GM12878 (cell line): Measurements from ENCODE around the gene NUAK2. TPM values are rescaled to one million over a fixed set of nuclear protein-coding genes. Genes with fewer than 3 reads are reported as not detected.
A peak's percentile ranks its signal among the peaks of the same experiment; 100 is the strongest.

Experiments used
- ATAC-seq: fragments of 200-7000 bp; cut with Tn5 transposase; 3 replicates; pipeline ENCODE4 v1.9.1; 2020; ENCODE audit warnings: mild to moderate bottlenecking, moderate library complexity
- BruUV-seq: library from RNA; stranded (reverse); fragments of 400-500 nt; replicated peaks from 2 replicates; lab custom pipeline; 2021; lab: Mats Ljungman, UMichigan
- CTCF ChIA-PET: fragments of 300-600 bp; sonication (Branson Sonifier 250); formaldehyde crosslinking; extraction: SDS; loops from one replicate; lab custom pipeline; 2021; ENCODE audit warnings: inconsistent platforms; lab: Yijun Ruan, JAX
- POLR2A ChIA-PET: fragments of 350-600 bp; formaldehyde crosslinking; extraction: SDS; loops from one replicate; lab custom pipeline; 2021; ENCODE audit warnings: inconsistent platforms; lab: Charles Lee
- RAD21 ChIA-PET: fragments of 300-600 bp; sonication (Branson Sonifier 250); formaldehyde crosslinking; loops from one replicate; lab custom pipeline; 2023; ENCODE audit warnings: antibody characterized with exemption; ENCODE audit not compliant: unreplicated experiment; lab: Charles Lee
- SMC1A ChIA-PET: fragments of 300-600 bp; sonication (Branson Sonifier 250); formaldehyde crosslinking; loops from one replicate; lab custom pipeline; 2023; ENCODE audit not compliant: unreplicated experiment, uncharacterized antibody; lab: Charles Lee
- DNase-seq: peaks from one replicate; pipeline ENCODE4 v3.0.0-alpha.2; 2011; ENCODE audit warnings: low read depth, low spot score
- FAIRE-seq: peaks from 3 replicates; lab custom pipeline; 2011; peaks lifted over from hg19 to GRCh38; lab: Jason Lieb, UNC
- H2AFZ ChIP-seq: 2 replicates; pipeline ENCODE4 v1.6.0; 2011; ENCODE audit warnings: low read depth, low read length, control low read depth; ENCODE audit not compliant: control insufficient read depth
- H3K27ac ChIP-seq: 2 replicates; pipeline ENCODE4 v1.5.1; 2011; ENCODE audit warnings: control low read depth; ENCODE audit not compliant: control insufficient read depth, insufficient read depth
- H3K27me3 ChIP-seq, 2 experiments: replicated peaks in 1 of 2; 2 replicates each; pipeline versions ENCODE4 v1.6.0 to v1.6.1; 2011; ENCODE audit warnings: low read length in 1 of 2; ENCODE audit not compliant: control insufficient read depth in 2 of 2, insufficient read depth in 2 of 2
- H3K36me3 ChIP-seq, 2 experiments: 2 replicates each; pipeline ENCODE4 v1.5.1; 2011; ENCODE audit warnings: low read length in 1 of 2; ENCODE audit not compliant: control insufficient read depth in 2 of 2, insufficient read depth in 2 of 2
- H3K4me1 ChIP-seq: 2 replicates; pipeline ENCODE4 v1.6.1; 2011; ENCODE audit warnings: mild to moderate bottlenecking, low read length, moderate library complexity, mixed read lengths; ENCODE audit not compliant: control insufficient read depth, insufficient read depth
- H3K4me2 ChIP-seq: 2 replicates; pipeline ENCODE4 v1.6.0; 2011; ENCODE audit warnings: control low read depth; ENCODE audit not compliant: control insufficient read depth, insufficient read depth
- H3K4me3 ChIP-seq: fragments of 200-600 bp; sonication (generic); 2 replicates; pipeline ENCODE4 v1.5.1; 2016
- H3K79me2 ChIP-seq: 2 replicates; pipeline ENCODE4 v1.6.0; 2011; ENCODE audit warnings: low read length; ENCODE audit not compliant: control insufficient read depth, insufficient read depth
- H3K9ac ChIP-seq: 2 replicates; pipeline ENCODE4 v1.8.0; 2011; ENCODE audit warnings: low read length, control low read depth, mixed read lengths; ENCODE audit not compliant: control insufficient read depth, insufficient read depth
- H3K9me3 ChIP-seq: replicated peaks from 3 replicates; pipeline ENCODE4 v1.5.1; 2011; ENCODE audit warnings: mild to moderate bottlenecking, low read length; ENCODE audit not compliant: control insufficient read depth, insufficient read depth
- H4K20me1 ChIP-seq: 2 replicates; pipeline ENCODE4 v1.6.0; 2011; ENCODE audit not compliant: control insufficient read depth, insufficient read depth
- BCL11A ChIP-seq: IDR thresholded peaks from 2 replicates; pipeline ENCODE4 v1.6.1; 2011; ENCODE audit warnings: low read depth, low read length
- FOXM1 ChIP-seq: IDR thresholded peaks from 2 replicates; pipeline ENCODE4 v1.6.1; 2012; ENCODE audit warnings: low read depth, mild to moderate bottlenecking, inconsistent platforms, low read length, moderate library complexity
- JUND ChIP-seq: IDR thresholded peaks from 2 replicates; pipeline ENCODE4 v1.6.1; 2012; ENCODE audit warnings: low read depth, mild to moderate bottlenecking, low read length, improper control_type of control experiment, moderate library complexity
- RBBP5 ChIP-seq: fragments of 200-600 bp; sonication (generic); conservative IDR thresholded peaks from 2 replicates; pipeline ENCODE4 v1.6.1; 2016
- RUNX3 ChIP-seq: IDR thresholded peaks from 2 replicates; pipeline ENCODE4 v1.6.1; 2012; ENCODE audit warnings: low read length, inconsistent platforms
- SMAD5 ChIP-seq: IDR thresholded peaks from 2 replicates; pipeline ENCODE4 v1.6.1; 2016; ENCODE audit warnings: antibody characterized with exemption, low read depth
- SUPT20H ChIP-seq: IDR thresholded peaks from 2 replicates; pipeline ENCODE4 v1.6.1; 2011; ENCODE audit warnings: low read depth, mild to moderate bottlenecking, low read length, moderate library complexity, borderline replicate concordance; ENCODE audit not compliant: control insufficient read depth
- ZNF217 ChIP-seq: fragments of 450-650 bp; IDR thresholded peaks from 2 replicates; pipeline ENCODE4 v1.6.1; 2017; ENCODE audit warnings: antibody characterized with exemption, mild to moderate bottlenecking
- ZNF24 ChIP-seq: fragments of 450-650 bp; IDR thresholded peaks from 2 replicates; pipeline ENCODE4 v1.6.1; 2017; ENCODE audit warnings: antibody characterized with exemption, mild to moderate bottlenecking
- WGBS: methylation state at CpG from one replicate; pipeline ENCODE4 v1.1.6; 2016; ENCODE audit warnings: low lambda C conversion rate; ENCODE audit not compliant: insufficient replicate concordance, insufficient coverage; ENCODE audit errors: missing lambda C conversion rate; 5-methylcytosine and 5-hydroxymethylcytosine counted together
- in situ Hi-C: fragments of 300-500 bp; cut with MboI; formaldehyde crosslinking; loops from 9 replicates; pipeline ENCODE4 v1.14.3; 2018; ENCODE audit warnings: mixed read lengths
- intact Hi-C: fragments of 100-400 bp; cut with micrococcal nuclease; formaldehyde crosslinking; loops from one replicate; pipeline ENCODE4 v1.14.2; 2022; ENCODE audit not compliant: unreplicated experiment
- polyA plus RNA-seq, 11 experiments: library from polyadenylated mRNA; depleted of rRNA in 4 of 11; unstranded in 6 of 11; stranded (reverse) in 5 of 11; fragments of >200 nt; fragmentation: Nextera tagmentation in 4 of 11; fragmentation: Illumina TruSeq in 1 of 11; extraction: Ambion mirVana in 4 of 11; extraction: Trizol in 1 of 11; gene quantifications; 1 replicate in 1 of 11; 2 replicates in 10 of 11; pipeline versions ENCODE4 v1.2.1 to v1.2.3, GENCODE V29; 2011 to 2016; ENCODE audit warnings: inconsistent platforms in 2 of 11, missing spikeins in 2 of 11, low read depth in 1 of 11
- total RNA-seq, 4 experiments: library from RNA; depleted of rRNA in 3 of 4; stranded (reverse); fragments of >200 nt in 3 of 4; fragmentation: Illumina TruSeq in 1 of 4; extraction: Trizol in 1 of 4; gene quantifications; 2 replicates each; pipeline versions ENCODE4 v1.2.1 to v1.2.3, GENCODE V29; 2013 to 2021
- TF ChIP-seq, protein P1 (sequence below): fragments of 450-650 bp; IDR thresholded peaks from 2 replicates; pipeline ENCODE4 v1.6.1; 2017; ENCODE audit warnings: mild to moderate bottlenecking, moderate library complexity

The NUAK2 gene
- total and polyA plus RNA-seq, 10 of the 15 experiments (the other 5 are each of a cell fraction or from before 2014, with no cell fraction given) = 0.27 to 3.0 (median 1.2) TPM

DNA sequence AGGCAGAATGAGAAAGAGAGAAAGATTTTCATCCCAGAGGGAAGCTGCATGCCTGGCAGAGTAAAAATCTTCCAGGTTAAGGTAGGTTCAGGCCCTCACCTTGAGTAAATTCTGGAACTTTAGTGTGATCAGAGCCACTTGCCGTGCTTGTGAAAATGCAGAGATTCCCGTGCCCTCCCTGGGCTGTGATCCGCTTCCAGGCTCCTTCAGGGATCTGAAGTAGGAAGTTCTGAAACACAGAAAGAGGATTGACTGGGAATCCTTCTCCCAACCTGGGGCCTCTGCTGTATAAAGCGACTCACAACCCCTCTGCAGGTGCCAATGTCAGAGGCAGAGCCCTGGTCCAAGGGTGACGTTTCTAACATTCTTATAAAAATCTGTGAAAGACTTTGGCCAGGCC, 26.6 kb downstream of the NUAK2 start:
- POLR2A ChIA-PET = interaction anchor here (1.0 to 2.2 kb wide), 8 partner anchors 9 to 30 kb away, joined by 4 to 18 read pairs (median 6); partner anchors contain the start of gene NUAK2
- 24% methylated on average over 2 of the region's 5 CpGs for WGBS
- Histone ChIP-seq H3K4me3 (no peak overlapping the region), H3K27me3 (no peaks in the 10 kb centered on the region; a peak in 1 of 4 replicates), H3K9ac (no peak overlapping the region), H3K9me3 (no peaks in the 10 kb centered on the region), H3K4me2 (no peak overlapping the region), H3K4me1 (peaks cover 6% of the 10 kb centered on the region), H2AFZ (no peak overlapping the region), H3K27ac (no peak overlapping the region), H4K20me1 (no peaks in the 10 kb centered on the region), H3K79me2 (no peaks in the 10 kb centered on the region), H3K36me3 (no peaks in the 10 kb centered on the region)
- no TSS peak for BruUV-seq
- CTCF ChIA-PET = interaction anchor here (0.7 to 59.5 kb wide), 8 partner anchors 17 to 66 kb away, joined by 3 to 2333 read pairs (median 6); no protein-coding TSS in a partner anchor
- ATAC-seq = no peak
- intact Hi-C loops = no loop called here
- in situ Hi-C loops = no loop called here
- no peak for DNase-seq
- SMC1A ChIA-PET = interaction anchor here (1.1 to 4.1 kb wide), 11 partner anchors 10 to 30 kb away, joined by 3 to 28 read pairs (median 7); partner anchors contain the start of gene NUAK2
- RAD21 ChIA-PET = interaction anchor here (0.6 to 3.2 kb wide), 9 partner anchors 9 to 64 kb away, joined by 3 to 25 read pairs (median 9); no protein-coding TSS in a partner anchor
- TF ChIP-seq RBBP5 (no peak), SUPT20H (no peak), FOXM1 (no peak), ZNF217 (no peak)
- no peak for FAIRE-seq

- Histone ChIP-seq H3K9me3 (no peaks in the 10 kb centered on the region), H3K4me2 (no peak overlapping the region), H3K27ac (no peak overlapping the region), H3K4me1 (peaks cover 6% of the 10 kb centered on the region), H3K9ac (no peak overlapping the region), H3K27me3 (no peaks in the 10 kb centered on the region; a peak in 1 of 4 replicates), H3K79me2 (no peaks in the 10 kb centered on the region), H3K4me3 (no peak overlapping the region), H4K20me1 (no peaks in the 10 kb centered on the region), H2AFZ (no peak overlapping the region), H3K36me3 (no peaks in the 10 kb centered on the region)
- in situ Hi-C loops = no loop called here
- DNase-seq = no peak
- ATAC-seq = peak; percentile 69
- intact Hi-C loops = no loop called here
- BruUV-seq = no TSS peak
- SMC1A ChIA-PET = interaction anchor here (1.1 to 4.1 kb wide), 11 partner anchors 10 to 31 kb away, joined by 3 to 28 read pairs (median 7); partner anchors contain the start of gene NUAK2
- FAIRE-seq = no peak
- POLR2A ChIA-PET = interaction anchor here (1.0 to 2.2 kb wide), 8 partner anchors 9 to 31 kb away, joined by 4 to 18 read pairs (median 6); partner anchors contain the start of gene NUAK2
- 44% methylated on average over 6 of the region's 6 CpGs for WGBS
- CTCF ChIA-PET = interaction anchor here (0.7 to 59.5 kb wide), 8 partner anchors 17 to 60 kb away, joined by 3 to 2333 read pairs (median 6); no protein-coding TSS in a partner anchor
- RAD21 ChIA-PET = interaction anchor here (0.6 to 3.2 kb wide), 9 partner anchors 8 to 64 kb away, joined by 3 to 25 read pairs (median 9); no protein-coding TSS in a partner anchor
- peak; percentile 51; the same call in 1 of the 2 replicates for TF ChIP-seq JUND
- no peak for TF ChIP-seq ZNF24
- TF ChIP-seq SMAD5 = no peak
- no peak for TF ChIP-seq BCL11A
- TF ChIP-seq, protein P1, sequence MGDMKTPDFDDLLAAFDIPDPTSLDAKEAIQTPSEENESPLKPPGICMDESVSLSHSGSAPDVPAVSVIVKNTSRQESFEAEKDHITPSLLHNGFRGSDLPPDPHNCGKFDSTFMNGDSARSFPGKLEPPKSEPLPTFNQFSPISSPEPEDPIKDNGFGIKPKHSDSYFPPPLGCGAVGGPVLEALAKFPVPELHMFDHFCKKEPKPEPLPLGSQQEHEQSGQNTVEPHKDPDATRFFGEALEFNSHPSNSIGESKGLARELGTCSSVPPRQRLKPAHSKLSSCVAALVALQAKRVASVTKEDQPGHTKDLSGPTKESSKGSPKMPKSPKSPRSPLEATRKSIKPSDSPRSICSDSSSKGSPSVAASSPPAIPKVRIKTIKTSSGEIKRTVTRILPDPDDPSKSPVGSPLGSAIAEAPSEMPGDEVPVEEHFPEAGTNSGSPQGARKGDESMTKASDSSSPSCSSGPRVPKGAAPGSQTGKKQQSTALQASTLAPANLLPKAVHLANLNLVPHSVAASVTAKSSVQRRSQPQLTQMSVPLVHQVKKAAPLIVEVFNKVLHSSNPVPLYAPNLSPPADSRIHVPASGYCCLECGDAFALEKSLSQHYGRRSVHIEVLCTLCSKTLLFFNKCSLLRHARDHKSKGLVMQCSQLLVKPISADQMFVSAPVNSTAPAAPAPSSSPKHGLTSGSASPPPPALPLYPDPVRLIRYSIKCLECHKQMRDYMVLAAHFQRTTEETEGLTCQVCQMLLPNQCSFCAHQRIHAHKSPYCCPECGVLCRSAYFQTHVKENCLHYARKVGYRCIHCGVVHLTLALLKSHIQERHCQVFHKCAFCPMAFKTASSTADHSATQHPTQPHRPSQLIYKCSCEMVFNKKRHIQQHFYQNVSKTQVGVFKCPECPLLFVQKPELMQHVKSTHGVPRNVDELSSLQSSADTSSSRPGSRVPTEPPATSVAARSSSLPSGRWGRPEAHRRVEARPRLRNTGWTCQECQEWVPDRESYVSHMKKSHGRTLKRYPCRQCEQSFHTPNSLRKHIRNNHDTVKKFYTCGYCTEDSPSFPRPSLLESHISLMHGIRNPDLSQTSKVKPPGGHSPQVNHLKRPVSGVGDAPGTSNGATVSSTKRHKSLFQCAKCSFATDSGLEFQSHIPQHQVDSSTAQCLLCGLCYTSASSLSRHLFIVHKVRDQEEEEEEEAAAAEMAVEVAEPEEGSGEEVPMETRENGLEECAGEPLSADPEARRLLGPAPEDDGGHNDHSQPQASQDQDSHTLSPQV = no peak
- TF ChIP-seq RUNX3 = peak; percentile 38; the same call in 1 of the 2 replicates
Measured at GRCh38 chr1:205294175-205294917, 27.2 kb downstream of the NUAK2 start.
